ENCODE data around the gene MITF. TPM values are rescaled to one million over a fixed set of nuclear protein-coding genes. Genes with fewer than 3 reads are reported as not detected.

MITF gene
- polyA plus RNA-seq, 1 donor (not counting 4 experiments of a cell fraction or from before 2014, with no cell fraction given), result 2.7 TPM

DNA sequence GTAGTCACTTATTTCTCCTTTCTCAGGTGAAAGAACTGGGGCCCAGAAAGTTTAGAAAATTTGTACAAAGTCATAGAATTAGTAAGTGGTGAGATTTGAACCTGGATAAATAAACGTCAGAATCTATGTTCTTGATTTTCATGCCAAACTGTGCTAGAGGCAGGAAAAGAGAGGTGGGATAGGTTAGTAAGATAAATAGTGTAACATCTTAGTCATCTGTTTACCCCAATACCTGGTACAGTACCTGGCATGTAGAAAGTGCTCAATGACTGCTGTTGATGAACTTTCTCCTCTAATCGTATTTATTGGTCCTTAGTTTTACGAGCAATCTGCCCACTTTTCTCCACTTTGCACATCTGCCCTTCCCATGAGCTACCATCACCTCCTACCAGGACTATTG, 124.9 kb downstream of the MITF start:
- Histone ChIP-seq H3K27ac (ENCODE audit: control insufficient read depth, insufficient read depth, low read length) (no peak overlapping the region), H3K4me3 (ENCODE audit: control insufficient read depth in 2 of 3, extremely low read depth in 1 of 3, insufficient read depth in 2 of 3, low read depth in 1 of 3, low read length in 3 of 3) (no peak overlapping the region), H3K79me2 (ENCODE audit: control insufficient read depth, insufficient read depth, low read length) (no peaks in the 10 kb centered on the region), H3K4me2 (ENCODE audit: control insufficient read depth, extremely low read depth, insufficient read depth, low read depth, low read length) (no peak overlapping the region), H3K4me1 (ENCODE audit: control insufficient read depth, extremely low read depth, insufficient read depth, low read length) (peaks cover 18% of the 10 kb centered on the region), H3K27me3 (ENCODE audit: control insufficient read depth, extremely low read depth, insufficient read depth, low read length) (no peaks in the 10 kb centered on the region), H2AFZ (ENCODE audit: control insufficient read depth, low read length) (no peak overlapping the region), H3K9me3 (ENCODE audit: control insufficient read depth, low read depth, low read length) (no peaks in the 10 kb centered on the region), H3K36me3 (ENCODE audit: control insufficient read depth in 2 of 2, extremely low read depth in 1 of 2, insufficient read depth in 2 of 2, low read length in 2 of 2) (no peaks in the 10 kb centered on the region), H3K9ac (ENCODE audit: control insufficient read depth, extremely low read depth, insufficient read depth, low read length) (no peak overlapping the region), H4K20me1 (ENCODE audit: control insufficient read depth, extremely low read depth, insufficient read depth, low read length) (no peaks in the 10 kb centered on the region), H3K9me1 (ENCODE audit: control insufficient read depth, extremely low read depth, insufficient read depth, low read length) (no peaks in the 10 kb centered on the region)
- dilution Hi-C loops (cut with MboI; ENCODE audit: extremely low pct_ligation_motif_present, low sequenced_read_pairs), result no loop called here
- no peak for TF ChIP-seq EZH2 (IDR thresholded peaks at IDR 0.05; ENCODE audit: low read length)
- TF ChIP-seq, protein P1, sequence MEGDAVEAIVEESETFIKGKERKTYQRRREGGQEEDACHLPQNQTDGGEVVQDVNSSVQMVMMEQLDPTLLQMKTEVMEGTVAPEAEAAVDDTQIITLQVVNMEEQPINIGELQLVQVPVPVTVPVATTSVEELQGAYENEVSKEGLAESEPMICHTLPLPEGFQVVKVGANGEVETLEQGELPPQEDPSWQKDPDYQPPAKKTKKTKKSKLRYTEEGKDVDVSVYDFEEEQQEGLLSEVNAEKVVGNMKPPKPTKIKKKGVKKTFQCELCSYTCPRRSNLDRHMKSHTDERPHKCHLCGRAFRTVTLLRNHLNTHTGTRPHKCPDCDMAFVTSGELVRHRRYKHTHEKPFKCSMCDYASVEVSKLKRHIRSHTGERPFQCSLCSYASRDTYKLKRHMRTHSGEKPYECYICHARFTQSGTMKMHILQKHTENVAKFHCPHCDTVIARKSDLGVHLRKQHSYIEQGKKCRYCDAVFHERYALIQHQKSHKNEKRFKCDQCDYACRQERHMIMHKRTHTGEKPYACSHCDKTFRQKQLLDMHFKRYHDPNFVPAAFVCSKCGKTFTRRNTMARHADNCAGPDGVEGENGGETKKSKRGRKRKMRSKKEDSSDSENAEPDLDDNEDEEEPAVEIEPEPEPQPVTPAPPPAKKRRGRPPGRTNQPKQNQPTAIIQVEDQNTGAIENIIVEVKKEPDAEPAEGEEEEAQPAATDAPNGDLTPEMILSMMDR (optimal IDR thresholded peaks at IDR 0.05 in 1 of 3, IDR thresholded peaks at IDR 0.05 in 1 of 3, conservative IDR thresholded peaks at IDR 0.05 in 1 of 3; ENCODE audit: extremely low read depth in 1 of 3, insufficient read depth in 2 of 3, low read length in 3 of 3), result no peak
- no peak for DNase-seq (ENCODE audit: low read depth, low spot score)
- peak; percentile 13 for FAIRE-seq

DNA sequence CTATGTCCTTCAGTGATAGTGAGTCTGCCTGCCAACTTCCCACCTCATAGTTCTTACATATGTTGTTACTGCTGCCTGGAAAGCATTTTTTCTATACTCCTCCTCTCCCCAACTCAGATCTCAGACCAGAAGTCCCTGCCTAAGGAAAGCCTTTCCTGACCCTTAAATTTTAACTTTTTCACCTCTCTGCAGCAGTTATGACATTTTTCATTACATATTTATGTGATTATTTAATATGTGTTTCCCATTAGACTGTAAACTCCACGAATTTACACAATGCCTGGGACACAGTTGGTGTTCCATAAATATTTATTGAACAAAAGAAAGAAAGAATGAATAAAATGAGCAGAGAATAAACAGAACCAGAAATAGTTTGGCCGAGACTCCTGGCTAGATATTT, 125.5 kb downstream of the MITF start:
- H3K27ac ChIP-seq (ENCODE audit: control insufficient read depth, insufficient read depth, low read length), result no peak overlapping the region
- H3K36me3 ChIP-seq (ENCODE audit: control insufficient read depth in 2 of 2, extremely low read depth in 1 of 2, insufficient read depth in 2 of 2, low read length in 2 of 2), result no peaks in the 10 kb centered on the region
- H3K4me3 ChIP-seq (ENCODE audit: control insufficient read depth in 2 of 3, extremely low read depth in 1 of 3, insufficient read depth in 2 of 3, low read depth in 1 of 3, low read length in 3 of 3), result no peak overlapping the region
- DNase-seq (ENCODE audit: low read depth, low spot score) (no peak), FAIRE-seq (no peak)
- dilution Hi-C loops (cut with MboI; ENCODE audit: extremely low pct_ligation_motif_present, low sequenced_read_pairs), result no loop called here
- H3K9ac ChIP-seq (ENCODE audit: control insufficient read depth, extremely low read depth, insufficient read depth, low read length), result no peak overlapping the region
- TF ChIP-seq, protein P1 (optimal IDR thresholded peaks at IDR 0.05 in 1 of 3, IDR thresholded peaks at IDR 0.05 in 1 of 3, conservative IDR thresholded peaks at IDR 0.05 in 1 of 3; ENCODE audit: extremely low read depth in 1 of 3, insufficient read depth in 2 of 3, low read length in 3 of 3), result no peak
- no peak for TF ChIP-seq EZH2 (IDR thresholded peaks at IDR 0.05; ENCODE audit: low read length)
- H3K4me2 ChIP-seq (ENCODE audit: control insufficient read depth, extremely low read depth, insufficient read depth, low read depth, low read length), result no peak overlapping the region
- H3K9me3 ChIP-seq (ENCODE audit: control insufficient read depth, low read depth, low read length), result no peaks in the 10 kb centered on the region
- no peaks in the 10 kb centered on the region for H3K79me2 ChIP-seq (ENCODE audit: control insufficient read depth, insufficient read depth, low read length)
- no peaks in the 10 kb centered on the region for H4K20me1 ChIP-seq (ENCODE audit: control insufficient read depth, extremely low read depth, insufficient read depth, low read length)
- H3K27me3 ChIP-seq (ENCODE audit: control insufficient read depth, extremely low read depth, insufficient read depth, low read length), result no peaks in the 10 kb centered on the region
- no peaks in the 10 kb centered on the region for H3K9me1 ChIP-seq (ENCODE audit: control insufficient read depth, extremely low read depth, insufficient read depth, low read length)
- no peak overlapping the region for H2AFZ ChIP-seq (ENCODE audit: control insufficient read depth, low read length)
- H3K4me1 ChIP-seq (ENCODE audit: control insufficient read depth, extremely low read depth, insufficient read depth, low read length), result peaks cover 23% of the 10 kb centered on the region

Data from keratinocyte (primary cell).